GM12878 (cell line): Measurements from ENCODE around the gene ENDOG.
"Not testable (repeated sequence)": the region's sequence is repeated elsewhere in the genome, so short reads cannot be mapped to it uniquely, and the experiment has no call there.

Experiments
- HCFC1 ChIP-seq: fragments of 150-350 bp; IDR thresholded peaks from 2 replicates; pipeline ENCODE4 v1.6.1; 2014; ENCODE audit warnings: low read length
- POLR2A ChIP-seq: IDR thresholded peaks from 2 replicates; pipeline ENCODE4 v1.6.1; 2011; ENCODE audit warnings: low read depth, mild to moderate bottlenecking, low read length
- POLR2AphosphoS5 ChIP-seq: IDR thresholded peaks from 2 replicates; pipeline ENCODE4 v1.6.1; 2011; ENCODE audit warnings: mild to moderate bottlenecking, low read length, inconsistent platforms
- POU2F2 ChIP-seq: IDR thresholded peaks from 3 replicates; pipeline ENCODE4 v1.6.1; 2011; ENCODE audit warnings: low read depth, mild to moderate bottlenecking, low read length, borderline replicate concordance
- RFX5 ChIP-seq: IDR thresholded peaks from 2 replicates; pipeline ENCODE4 v1.6.1; 2011; ENCODE audit warnings: low read depth, low read length, improper control_type of control experiment
- SIN3A ChIP-seq: IDR thresholded peaks from 2 replicates; pipeline ENCODE4 v1.6.1; 2012; ENCODE audit warnings: low read depth, low read length, improper control_type of control experiment
- STAT3 ChIP-seq: IDR thresholded peaks from 2 replicates; pipeline ENCODE4 v1.6.1; 2011; ENCODE audit warnings: low read depth, low read length, improper control_type of control experiment
- SUZ12 ChIP-seq: fragments of 200-600 bp; sonication (generic); IDR thresholded peaks from one replicate; pipeline ENCODE4 v1.6.1; 2018; ENCODE audit warnings: antibody characterized with exemption, mild to moderate bottlenecking; ENCODE audit not compliant: unreplicated experiment
- TF ChIP-seq, protein P1 (sequence below): IDR thresholded peaks from 2 replicates; pipeline ENCODE4 v1.6.1; 2012; ENCODE audit warnings: mild to moderate bottlenecking, low read depth, low read length
- TF ChIP-seq, protein P2 (sequence below), 3 experiments: IDR thresholded peaks in 2 of 3; conservative IDR thresholded peaks in 1 of 3; 2 replicates each; pipeline ENCODE4 v1.5.1; 2011; ENCODE audit warnings: low read depth in 3 of 3, low read length in 3 of 3, mild to moderate bottlenecking in 3 of 3, control low read depth in 2 of 3, moderate library complexity in 2 of 3, inconsistent platforms in 1 of 3, mixed read lengths in 1 of 3; ENCODE audit not compliant: control insufficient read depth in 2 of 3, insufficient read depth in 1 of 3; ENCODE audit errors: extremely low read depth in 1 of 3
- TF ChIP-seq, protein P3 (sequence below): IDR thresholded peaks from 2 replicates; pipeline ENCODE4 v1.6.1; 2011; ENCODE audit warnings: low read depth, low read length, improper control_type of control experiment, borderline replicate concordance
- TF ChIP-seq, protein P4 (sequence below): fragments of 450-650 bp; IDR thresholded peaks from 2 replicates; pipeline ENCODE4 v1.6.1; 2016; ENCODE audit warnings: mild to moderate bottlenecking, moderate library complexity, borderline replicate concordance

GRCh38 chr9:128843171-128843570 is 24.9 kb downstream of the ENDOG start:
- TF ChIP-seq, protein P1, sequence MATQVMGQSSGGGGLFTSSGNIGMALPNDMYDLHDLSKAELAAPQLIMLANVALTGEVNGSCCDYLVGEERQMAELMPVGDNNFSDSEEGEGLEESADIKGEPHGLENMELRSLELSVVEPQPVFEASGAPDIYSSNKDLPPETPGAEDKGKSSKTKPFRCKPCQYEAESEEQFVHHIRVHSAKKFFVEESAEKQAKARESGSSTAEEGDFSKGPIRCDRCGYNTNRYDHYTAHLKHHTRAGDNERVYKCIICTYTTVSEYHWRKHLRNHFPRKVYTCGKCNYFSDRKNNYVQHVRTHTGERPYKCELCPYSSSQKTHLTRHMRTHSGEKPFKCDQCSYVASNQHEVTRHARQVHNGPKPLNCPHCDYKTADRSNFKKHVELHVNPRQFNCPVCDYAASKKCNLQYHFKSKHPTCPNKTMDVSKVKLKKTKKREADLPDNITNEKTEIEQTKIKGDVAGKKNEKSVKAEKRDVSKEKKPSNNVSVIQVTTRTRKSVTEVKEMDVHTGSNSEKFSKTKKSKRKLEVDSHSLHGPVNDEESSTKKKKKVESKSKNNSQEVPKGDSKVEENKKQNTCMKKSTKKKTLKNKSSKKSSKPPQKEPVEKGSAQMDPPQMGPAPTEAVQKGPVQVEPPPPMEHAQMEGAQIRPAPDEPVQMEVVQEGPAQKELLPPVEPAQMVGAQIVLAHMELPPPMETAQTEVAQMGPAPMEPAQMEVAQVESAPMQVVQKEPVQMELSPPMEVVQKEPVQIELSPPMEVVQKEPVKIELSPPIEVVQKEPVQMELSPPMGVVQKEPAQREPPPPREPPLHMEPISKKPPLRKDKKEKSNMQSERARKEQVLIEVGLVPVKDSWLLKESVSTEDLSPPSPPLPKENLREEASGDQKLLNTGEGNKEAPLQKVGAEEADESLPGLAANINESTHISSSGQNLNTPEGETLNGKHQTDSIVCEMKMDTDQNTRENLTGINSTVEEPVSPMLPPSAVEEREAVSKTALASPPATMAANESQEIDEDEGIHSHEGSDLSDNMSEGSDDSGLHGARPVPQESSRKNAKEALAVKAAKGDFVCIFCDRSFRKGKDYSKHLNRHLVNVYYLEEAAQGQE: not testable (repeated sequence)
- TF ChIP-seq, protein P2, sequence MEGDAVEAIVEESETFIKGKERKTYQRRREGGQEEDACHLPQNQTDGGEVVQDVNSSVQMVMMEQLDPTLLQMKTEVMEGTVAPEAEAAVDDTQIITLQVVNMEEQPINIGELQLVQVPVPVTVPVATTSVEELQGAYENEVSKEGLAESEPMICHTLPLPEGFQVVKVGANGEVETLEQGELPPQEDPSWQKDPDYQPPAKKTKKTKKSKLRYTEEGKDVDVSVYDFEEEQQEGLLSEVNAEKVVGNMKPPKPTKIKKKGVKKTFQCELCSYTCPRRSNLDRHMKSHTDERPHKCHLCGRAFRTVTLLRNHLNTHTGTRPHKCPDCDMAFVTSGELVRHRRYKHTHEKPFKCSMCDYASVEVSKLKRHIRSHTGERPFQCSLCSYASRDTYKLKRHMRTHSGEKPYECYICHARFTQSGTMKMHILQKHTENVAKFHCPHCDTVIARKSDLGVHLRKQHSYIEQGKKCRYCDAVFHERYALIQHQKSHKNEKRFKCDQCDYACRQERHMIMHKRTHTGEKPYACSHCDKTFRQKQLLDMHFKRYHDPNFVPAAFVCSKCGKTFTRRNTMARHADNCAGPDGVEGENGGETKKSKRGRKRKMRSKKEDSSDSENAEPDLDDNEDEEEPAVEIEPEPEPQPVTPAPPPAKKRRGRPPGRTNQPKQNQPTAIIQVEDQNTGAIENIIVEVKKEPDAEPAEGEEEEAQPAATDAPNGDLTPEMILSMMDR (IDR thresholded peaks at IDR 0.05 in 2 of 3, conservative IDR thresholded peaks at IDR 0.05 in 1 of 3; ENCODE audit: control insufficient read depth in 2 of 3, extremely low read depth in 1 of 3, insufficient read depth in 1 of 3, low read depth in 3 of 3, low read length in 3 of 3): not testable (repeated sequence)
- TF ChIP-seq, protein P3, sequence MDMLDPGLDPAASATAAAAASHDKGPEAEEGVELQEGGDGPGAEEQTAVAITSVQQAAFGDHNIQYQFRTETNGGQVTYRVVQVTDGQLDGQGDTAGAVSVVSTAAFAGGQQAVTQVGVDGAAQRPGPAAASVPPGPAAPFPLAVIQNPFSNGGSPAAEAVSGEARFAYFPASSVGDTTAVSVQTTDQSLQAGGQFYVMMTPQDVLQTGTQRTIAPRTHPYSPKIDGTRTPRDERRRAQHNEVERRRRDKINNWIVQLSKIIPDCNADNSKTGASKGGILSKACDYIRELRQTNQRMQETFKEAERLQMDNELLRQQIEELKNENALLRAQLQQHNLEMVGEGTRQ: not testable (repeated sequence)
- TF ChIP-seq SIN3A, STAT3, RFX5, POU2F2, POLR2A, SUZ12, POLR2AphosphoS5, HCFC1: not testable (repeated sequence)
- TF ChIP-seq, protein P4, sequence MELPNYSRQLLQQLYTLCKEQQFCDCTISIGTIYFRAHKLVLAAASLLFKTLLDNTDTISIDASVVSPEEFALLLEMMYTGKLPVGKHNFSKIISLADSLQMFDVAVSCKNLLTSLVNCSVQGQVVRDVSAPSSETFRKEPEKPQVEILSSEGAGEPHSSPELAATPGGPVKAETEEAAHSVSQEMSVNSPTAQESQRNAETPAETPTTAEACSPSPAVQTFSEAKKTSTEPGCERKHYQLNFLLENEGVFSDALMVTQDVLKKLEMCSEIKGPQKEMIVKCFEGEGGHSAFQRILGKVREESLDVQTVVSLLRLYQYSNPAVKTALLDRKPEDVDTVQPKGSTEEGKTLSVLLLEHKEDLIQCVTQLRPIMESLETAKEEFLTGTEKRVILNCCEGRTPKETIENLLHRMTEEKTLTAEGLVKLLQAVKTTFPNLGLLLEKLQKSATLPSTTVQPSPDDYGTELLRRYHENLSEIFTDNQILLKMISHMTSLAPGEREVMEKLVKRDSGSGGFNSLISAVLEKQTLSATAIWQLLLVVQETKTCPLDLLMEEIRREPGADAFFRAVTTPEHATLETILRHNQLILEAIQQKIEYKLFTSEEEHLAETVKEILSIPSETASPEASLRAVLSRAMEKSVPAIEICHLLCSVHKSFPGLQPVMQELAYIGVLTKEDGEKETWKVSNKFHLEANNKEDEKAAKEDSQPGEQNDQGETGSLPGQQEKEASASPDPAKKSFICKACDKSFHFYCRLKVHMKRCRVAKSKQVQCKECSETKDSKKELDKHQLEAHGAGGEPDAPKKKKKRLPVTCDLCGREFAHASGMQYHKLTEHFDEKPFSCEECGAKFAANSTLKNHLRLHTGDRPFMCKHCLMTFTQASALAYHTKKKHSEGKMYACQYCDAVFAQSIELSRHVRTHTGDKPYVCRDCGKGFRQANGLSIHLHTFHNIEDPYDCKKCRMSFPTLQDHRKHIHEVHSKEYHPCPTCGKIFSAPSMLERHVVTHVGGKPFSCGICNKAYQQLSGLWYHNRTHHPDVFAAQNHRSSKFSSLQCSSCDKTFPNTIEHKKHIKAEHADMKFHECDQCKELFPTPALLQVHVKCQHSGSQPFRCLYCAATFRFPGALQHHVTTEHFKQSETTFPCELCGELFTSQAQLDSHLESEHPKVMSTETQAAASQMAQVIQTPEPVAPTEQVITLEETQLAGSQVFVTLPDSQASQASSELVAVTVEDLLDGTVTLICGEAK: not testable (repeated sequence)
